ENCODE data around the gene RNF157.

GRCh38 chr17:76237859-76238313 is 2.4 kb downstream of the RNF157 start:
- TF ChIP-seq CTCF (tag by site-specific recombination; IDR thresholded peaks at IDR 0.05) (no peak), ZFP41 (tag by site-specific recombination; IDR thresholded peaks at IDR 0.05; ENCODE audit: borderline replicate concordance) (no peak), KLF17 (tag by site-specific recombination; IDR thresholded peaks at IDR 0.05) (no peak), REST (tag by site-specific recombination; IDR thresholded peaks at IDR 0.05) (no peak)

Data from HEK293 (cell line).